Measurements from ENCODE around the gene PKN1. TPM values are rescaled to one million over a fixed set of nuclear protein-coding genes. Genes with fewer than 3 reads are reported as not detected.

PKN1 gene
- total and polyA plus RNA-seq, 9 of the 15 experiments (the other 6 are each of a cell fraction or from before 2014, with no cell fraction given): 0.30 to 228 (median 77.5) TPM

DNA sequence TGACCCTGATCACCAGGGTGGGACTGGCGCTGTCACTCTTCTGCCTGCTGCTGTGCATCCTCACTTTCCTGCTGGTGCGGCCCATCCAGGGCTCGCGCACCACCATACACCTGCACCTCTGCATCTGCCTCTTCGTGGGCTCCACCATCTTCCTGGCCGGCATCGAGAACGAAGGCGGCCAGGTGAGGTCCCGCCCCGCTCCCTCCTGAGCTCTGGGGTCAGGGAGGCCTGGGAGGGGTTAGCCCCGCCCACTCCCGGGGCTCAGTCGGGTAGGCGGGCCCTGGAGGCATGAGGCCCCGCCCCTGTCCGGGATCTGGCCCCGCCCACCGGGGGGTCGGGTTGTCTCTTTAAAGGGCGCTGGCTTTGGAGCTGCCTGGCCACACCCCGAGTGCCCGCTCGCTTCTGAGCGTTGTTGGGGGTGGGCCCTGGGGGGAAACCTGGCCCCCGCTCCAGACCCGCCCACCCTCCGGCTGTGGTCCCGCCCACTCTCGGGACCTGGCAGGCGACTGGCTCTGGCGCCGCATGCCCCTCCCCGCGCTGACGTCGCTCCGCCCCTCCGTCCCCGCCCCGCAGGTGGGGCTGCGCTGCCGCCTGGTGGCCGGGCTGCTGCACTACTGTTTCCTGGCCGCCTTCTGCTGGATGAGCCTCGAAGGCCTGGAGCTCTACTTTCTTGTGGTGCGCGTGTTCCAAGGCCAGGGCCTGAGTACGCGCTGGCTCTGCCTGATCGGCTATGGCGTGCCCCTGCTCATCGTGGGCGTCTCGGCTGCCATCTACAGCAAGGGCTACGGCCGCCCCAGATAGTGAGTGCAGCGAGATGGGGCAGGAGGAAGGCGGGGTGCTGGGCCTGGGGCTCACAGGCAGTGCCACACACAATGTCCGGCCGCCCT, 27.1 kb upstream of the PKN1 start (continued):
- TF ChIP-seq HNRNPL (IDR thresholded peaks at IDR 0.05; ENCODE audit: low read depth, low read length) (no peak), ZNF431 (CRISPR knock-in tag; IDR thresholded peaks at IDR 0.05) (0 out of 2 replicates have a peak, but pooled peaks have one; percentile 50), JUND (IDR thresholded peaks at IDR 0.05; ENCODE audit: borderline replicate concordance, low read depth, low read length) (peak; percentile 47; the same call in 1 of the 2 replicates), JUND (tag; IDR thresholded peaks at IDR 0.05; ENCODE audit: borderline replicate concordance, low read depth, low read length) (peak; percentile 61; the same call in 1 of the 3 replicates), MAFK (IDR thresholded peaks at IDR 0.05; ENCODE audit: low read length) (no peak), ZBTB7A (IDR thresholded peaks at IDR 0.05; ENCODE audit: borderline replicate concordance, control insufficient read depth, low read depth, low read length) (peak; percentile 92; the same call in 1 of the 2 replicates), SMC3 (conservative IDR thresholded peaks at IDR 0.05; ENCODE audit: insufficient read depth, low read depth, low read length) (peak; percentile 95), FIP1L1 (IDR thresholded peaks at IDR 0.05; ENCODE audit: low read depth, low read length, poor library complexity, severe bottlenecking) (peak; percentile 20), COPS2 (conservative IDR thresholded peaks at IDR 0.05) (no peak), CBX1 (IDR thresholded peaks at IDR 0.05; ENCODE audit: low read depth) (peak; percentile 79; the same call in 1 of the 2 replicates)
- TF ChIP-seq, protein P1, sequence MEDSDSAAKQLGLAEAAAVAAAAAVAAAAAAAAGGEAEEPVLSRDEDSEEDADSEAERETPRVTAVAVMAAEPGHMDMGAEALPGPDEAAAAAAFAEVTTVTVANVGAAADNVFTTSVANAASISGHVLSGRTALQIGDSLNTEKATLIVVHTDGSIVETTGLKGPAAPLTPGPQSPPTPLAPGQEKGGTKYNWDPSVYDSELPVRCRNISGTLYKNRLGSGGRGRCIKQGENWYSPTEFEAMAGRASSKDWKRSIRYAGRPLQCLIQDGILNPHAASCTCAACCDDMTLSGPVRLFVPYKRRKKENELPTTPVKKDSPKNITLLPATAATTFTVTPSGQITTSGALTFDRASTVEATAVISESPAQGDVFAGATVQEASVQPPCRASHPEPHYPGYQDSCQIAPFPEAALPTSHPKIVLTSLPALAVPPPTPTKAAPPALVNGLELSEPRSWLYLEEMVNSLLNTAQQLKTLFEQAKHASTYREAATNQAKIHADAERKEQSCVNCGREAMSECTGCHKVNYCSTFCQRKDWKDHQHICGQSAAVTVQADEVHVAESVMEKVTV (CRISPR knock-in tag; IDR thresholded peaks at IDR 0.05): peak; percentile 82
- TF ChIP-seq, protein P2, sequence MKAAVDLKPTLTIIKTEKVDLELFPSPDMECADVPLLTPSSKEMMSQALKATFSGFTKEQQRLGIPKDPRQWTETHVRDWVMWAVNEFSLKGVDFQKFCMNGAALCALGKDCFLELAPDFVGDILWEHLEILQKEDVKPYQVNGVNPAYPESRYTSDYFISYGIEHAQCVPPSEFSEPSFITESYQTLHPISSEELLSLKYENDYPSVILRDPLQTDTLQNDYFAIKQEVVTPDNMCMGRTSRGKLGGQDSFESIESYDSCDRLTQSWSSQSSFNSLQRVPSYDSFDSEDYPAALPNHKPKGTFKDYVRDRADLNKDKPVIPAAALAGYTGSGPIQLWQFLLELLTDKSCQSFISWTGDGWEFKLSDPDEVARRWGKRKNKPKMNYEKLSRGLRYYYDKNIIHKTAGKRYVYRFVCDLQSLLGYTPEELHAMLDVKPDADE (conservative IDR thresholded peaks at IDR 0.05; ENCODE audit: control insufficient read depth, low read depth, low read length): peak; percentile 2; the same call in 1 of the 2 replicates
- TF ChIP-seq, protein P3, sequence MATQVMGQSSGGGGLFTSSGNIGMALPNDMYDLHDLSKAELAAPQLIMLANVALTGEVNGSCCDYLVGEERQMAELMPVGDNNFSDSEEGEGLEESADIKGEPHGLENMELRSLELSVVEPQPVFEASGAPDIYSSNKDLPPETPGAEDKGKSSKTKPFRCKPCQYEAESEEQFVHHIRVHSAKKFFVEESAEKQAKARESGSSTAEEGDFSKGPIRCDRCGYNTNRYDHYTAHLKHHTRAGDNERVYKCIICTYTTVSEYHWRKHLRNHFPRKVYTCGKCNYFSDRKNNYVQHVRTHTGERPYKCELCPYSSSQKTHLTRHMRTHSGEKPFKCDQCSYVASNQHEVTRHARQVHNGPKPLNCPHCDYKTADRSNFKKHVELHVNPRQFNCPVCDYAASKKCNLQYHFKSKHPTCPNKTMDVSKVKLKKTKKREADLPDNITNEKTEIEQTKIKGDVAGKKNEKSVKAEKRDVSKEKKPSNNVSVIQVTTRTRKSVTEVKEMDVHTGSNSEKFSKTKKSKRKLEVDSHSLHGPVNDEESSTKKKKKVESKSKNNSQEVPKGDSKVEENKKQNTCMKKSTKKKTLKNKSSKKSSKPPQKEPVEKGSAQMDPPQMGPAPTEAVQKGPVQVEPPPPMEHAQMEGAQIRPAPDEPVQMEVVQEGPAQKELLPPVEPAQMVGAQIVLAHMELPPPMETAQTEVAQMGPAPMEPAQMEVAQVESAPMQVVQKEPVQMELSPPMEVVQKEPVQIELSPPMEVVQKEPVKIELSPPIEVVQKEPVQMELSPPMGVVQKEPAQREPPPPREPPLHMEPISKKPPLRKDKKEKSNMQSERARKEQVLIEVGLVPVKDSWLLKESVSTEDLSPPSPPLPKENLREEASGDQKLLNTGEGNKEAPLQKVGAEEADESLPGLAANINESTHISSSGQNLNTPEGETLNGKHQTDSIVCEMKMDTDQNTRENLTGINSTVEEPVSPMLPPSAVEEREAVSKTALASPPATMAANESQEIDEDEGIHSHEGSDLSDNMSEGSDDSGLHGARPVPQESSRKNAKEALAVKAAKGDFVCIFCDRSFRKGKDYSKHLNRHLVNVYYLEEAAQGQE (IDR thresholded peaks at IDR 0.05; ENCODE audit: borderline replicate concordance): peak; percentile 89
- TF ChIP-seq, protein P3 (CRISPR knock-in tag; IDR thresholded peaks at IDR 0.05; ENCODE audit: low read depth): peak; percentile 42; the same call in 1 of the 2 replicates
